Liver (tissue), 3 donors: ENCODE data around the gene CDPF1.

Experiments used
- HNF4G ChIP-seq: IDR thresholded peaks from 2 replicates; pipeline ENCODE4 v1.6.1; 2016; ENCODE audit warnings: antibody characterized with exemption
- TAF1 ChIP-seq: conservative IDR thresholded peaks from 2 replicates; pipeline ENCODE4 v1.6.1; 2016; ENCODE audit warnings: antibody characterized with exemption, mild to moderate bottlenecking
- TF ChIP-seq, protein P1 (sequence below): fragments of 150-350 bp; IDR thresholded peaks from 2 replicates; pipeline ENCODE4 v1.5.1; 2017; ENCODE audit warnings: improper control_type of control experiment, low read depth, low read length; ENCODE audit not compliant: missing input control
- TF ChIP-seq, protein P2 (sequence below): IDR thresholded peaks from 2 replicates; pipeline ENCODE4 v1.6.1; 2016; ENCODE audit warnings: antibody characterized with exemption, mild to moderate bottlenecking
- donor health status: healthy.
- donor health status: healthy.

DNA sequence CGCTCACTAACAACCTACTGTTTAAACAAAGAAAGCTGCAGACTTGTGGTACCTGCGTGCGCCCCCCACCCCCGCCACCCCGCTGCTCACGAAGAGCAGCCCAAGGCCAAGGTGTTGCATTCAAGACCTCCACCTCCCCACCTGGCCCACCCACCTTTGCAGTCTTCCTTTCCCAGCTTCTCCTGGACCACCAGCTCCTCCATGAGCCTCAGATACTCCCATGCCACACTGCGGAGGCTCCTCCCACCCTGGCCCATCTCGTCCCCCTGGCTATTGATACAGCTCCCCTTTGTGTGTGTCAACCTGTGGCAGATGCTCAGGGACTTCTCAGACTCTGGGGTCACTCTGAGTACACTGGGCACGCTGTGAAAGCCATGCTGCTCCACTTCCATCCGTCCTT lies 3.9 kb downstream of the CDPF1 start:
- TF ChIP-seq, protein P1, sequence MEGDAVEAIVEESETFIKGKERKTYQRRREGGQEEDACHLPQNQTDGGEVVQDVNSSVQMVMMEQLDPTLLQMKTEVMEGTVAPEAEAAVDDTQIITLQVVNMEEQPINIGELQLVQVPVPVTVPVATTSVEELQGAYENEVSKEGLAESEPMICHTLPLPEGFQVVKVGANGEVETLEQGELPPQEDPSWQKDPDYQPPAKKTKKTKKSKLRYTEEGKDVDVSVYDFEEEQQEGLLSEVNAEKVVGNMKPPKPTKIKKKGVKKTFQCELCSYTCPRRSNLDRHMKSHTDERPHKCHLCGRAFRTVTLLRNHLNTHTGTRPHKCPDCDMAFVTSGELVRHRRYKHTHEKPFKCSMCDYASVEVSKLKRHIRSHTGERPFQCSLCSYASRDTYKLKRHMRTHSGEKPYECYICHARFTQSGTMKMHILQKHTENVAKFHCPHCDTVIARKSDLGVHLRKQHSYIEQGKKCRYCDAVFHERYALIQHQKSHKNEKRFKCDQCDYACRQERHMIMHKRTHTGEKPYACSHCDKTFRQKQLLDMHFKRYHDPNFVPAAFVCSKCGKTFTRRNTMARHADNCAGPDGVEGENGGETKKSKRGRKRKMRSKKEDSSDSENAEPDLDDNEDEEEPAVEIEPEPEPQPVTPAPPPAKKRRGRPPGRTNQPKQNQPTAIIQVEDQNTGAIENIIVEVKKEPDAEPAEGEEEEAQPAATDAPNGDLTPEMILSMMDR, result no peak
- TF ChIP-seq HNF4G, result no peak
- TF ChIP-seq, protein P2, sequence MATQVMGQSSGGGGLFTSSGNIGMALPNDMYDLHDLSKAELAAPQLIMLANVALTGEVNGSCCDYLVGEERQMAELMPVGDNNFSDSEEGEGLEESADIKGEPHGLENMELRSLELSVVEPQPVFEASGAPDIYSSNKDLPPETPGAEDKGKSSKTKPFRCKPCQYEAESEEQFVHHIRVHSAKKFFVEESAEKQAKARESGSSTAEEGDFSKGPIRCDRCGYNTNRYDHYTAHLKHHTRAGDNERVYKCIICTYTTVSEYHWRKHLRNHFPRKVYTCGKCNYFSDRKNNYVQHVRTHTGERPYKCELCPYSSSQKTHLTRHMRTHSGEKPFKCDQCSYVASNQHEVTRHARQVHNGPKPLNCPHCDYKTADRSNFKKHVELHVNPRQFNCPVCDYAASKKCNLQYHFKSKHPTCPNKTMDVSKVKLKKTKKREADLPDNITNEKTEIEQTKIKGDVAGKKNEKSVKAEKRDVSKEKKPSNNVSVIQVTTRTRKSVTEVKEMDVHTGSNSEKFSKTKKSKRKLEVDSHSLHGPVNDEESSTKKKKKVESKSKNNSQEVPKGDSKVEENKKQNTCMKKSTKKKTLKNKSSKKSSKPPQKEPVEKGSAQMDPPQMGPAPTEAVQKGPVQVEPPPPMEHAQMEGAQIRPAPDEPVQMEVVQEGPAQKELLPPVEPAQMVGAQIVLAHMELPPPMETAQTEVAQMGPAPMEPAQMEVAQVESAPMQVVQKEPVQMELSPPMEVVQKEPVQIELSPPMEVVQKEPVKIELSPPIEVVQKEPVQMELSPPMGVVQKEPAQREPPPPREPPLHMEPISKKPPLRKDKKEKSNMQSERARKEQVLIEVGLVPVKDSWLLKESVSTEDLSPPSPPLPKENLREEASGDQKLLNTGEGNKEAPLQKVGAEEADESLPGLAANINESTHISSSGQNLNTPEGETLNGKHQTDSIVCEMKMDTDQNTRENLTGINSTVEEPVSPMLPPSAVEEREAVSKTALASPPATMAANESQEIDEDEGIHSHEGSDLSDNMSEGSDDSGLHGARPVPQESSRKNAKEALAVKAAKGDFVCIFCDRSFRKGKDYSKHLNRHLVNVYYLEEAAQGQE, result no peak
- no peak for TF ChIP-seq TAF1
